Endothelial cell of umbilical vein (primary cell): ENCODE measurements around the gene CYP11A1. TPM values are rescaled to one million over a fixed set of nuclear protein-coding genes. Genes with fewer than 3 reads are reported as not detected.

Experiments
- BruUV-seq: library from RNA; stranded (reverse); fragments of 400-500 nt; replicated peaks from 2 replicates; lab custom pipeline; 2021; lab: Mats Ljungman, UMichigan
- CTCF ChIA-PET: fragments of 300-600, 350-600 bp; sonication (Branson Sonifier 250); formaldehyde crosslinking; loops from one replicate; lab custom pipeline; 2021; ENCODE audit warnings: antibody characterized with exemption, inconsistent platforms; lab: Charles Lee
- POLR2A ChIA-PET: fragments of 300-600, 350-600 bp; sonication (Branson Sonifier 250); formaldehyde crosslinking; loops from one replicate; lab custom pipeline; 2021; ENCODE audit warnings: antibody characterized with exemption, inconsistent platforms; lab: Charles Lee
- DNase-seq: peaks from one replicate; pipeline ENCODE4 v3.0.0-alpha.2; 2011; ENCODE audit warnings: low read depth, low spot score
- FAIRE-seq: peaks from 2 replicates; lab custom pipeline; 2011; peaks lifted over from hg19 to GRCh38; lab: Jason Lieb, UNC
- H2AFZ ChIP-seq: 2 replicates; pipeline ENCODE4 v1.6.0; 2012; ENCODE audit warnings: low read depth, low read length, control low read depth, inconsistent platforms
- H3K27ac ChIP-seq: 2 replicates; pipeline ENCODE4 v1.5.1; 2011; ENCODE audit warnings: low read depth, mild to moderate bottlenecking, control low read depth, low read length, moderate library complexity; ENCODE audit not compliant: insufficient read depth
- H3K27me3 ChIP-seq, 2 experiments: 2 replicates each; pipeline versions ENCODE4 v1.6.0 to v1.6.1; 2011; ENCODE audit warnings: low read length in 2 of 2, mixed read lengths in 1 of 2; ENCODE audit not compliant: control insufficient read depth in 2 of 2, insufficient read depth in 2 of 2
- H3K36me3 ChIP-seq, 2 experiments: 2 replicates in 1 of 2; 3 replicates in 1 of 2; pipeline ENCODE4 v1.5.1; 2011; ENCODE audit warnings: low read length in 2 of 2, mild to moderate bottlenecking in 1 of 2, moderate library complexity in 1 of 2; ENCODE audit not compliant: control insufficient read depth in 2 of 2, insufficient read depth in 2 of 2; ENCODE audit errors: extremely low read depth in 1 of 2
- H3K4me1 ChIP-seq: 3 replicates; pipeline ENCODE4 v1.5.1; 2011; ENCODE audit warnings: mild to moderate bottlenecking, low read length; ENCODE audit not compliant: control insufficient read depth, insufficient read depth; ENCODE audit errors: extremely low read depth
- H3K4me2 ChIP-seq: 2 replicates; pipeline ENCODE4 v1.6.1; 2011; ENCODE audit warnings: low read length, control low read depth, mixed read lengths; ENCODE audit not compliant: insufficient read depth
- H3K4me3 ChIP-seq, 3 experiments: fragments of 200-600 bp in 1 of 3; sonication (generic), shearing (Covaris generic) in 1 of 3; replicated peaks in 1 of 3; 2 replicates each; pipeline ENCODE4 v1.5.1; 2011 to 2016; ENCODE audit warnings: control low read depth in 3 of 3, low read length in 3 of 3, mild to moderate bottlenecking in 2 of 3, inconsistent platforms in 1 of 3, low read depth in 1 of 3, moderate library complexity in 1 of 3; ENCODE audit not compliant: insufficient read depth in 1 of 3
- H3K79me2 ChIP-seq: 2 replicates; pipeline ENCODE4 v1.6.0; 2012; ENCODE audit warnings: low read length, inconsistent platforms; ENCODE audit not compliant: control insufficient read depth, insufficient read depth
- H3K9ac ChIP-seq: replicated peaks from 2 replicates; pipeline ENCODE3; 2011; ENCODE audit warnings: low read length, control low read depth; ENCODE audit not compliant: insufficient read depth; ENCODE audit errors: extremely low read depth
- H3K9me1 ChIP-seq: replicated peaks from 3 replicates; pipeline ENCODE4 v1.6.0; 2011; ENCODE audit warnings: mild to moderate bottlenecking, low read length; ENCODE audit not compliant: control insufficient read depth, insufficient read depth; ENCODE audit errors: extremely low read depth
- H3K9me3 ChIP-seq: replicated peaks from 2 replicates; pipeline ENCODE4 v1.5.1; 2012; ENCODE audit warnings: low read length, inconsistent platforms; ENCODE audit not compliant: control insufficient read depth, insufficient read depth
- H4K20me1 ChIP-seq: replicated peaks from 2 replicates; pipeline ENCODE3; 2011; ENCODE audit warnings: mild to moderate bottlenecking, low read length; ENCODE audit not compliant: control insufficient read depth, insufficient read depth; ENCODE audit errors: extremely low read depth
- CTCF ChIP-seq, 2 donors: IDR thresholded peaks; 1 replicate in 1 of 2; 2 replicates in 1 of 2; pipeline ENCODE4 v1.5.1; 2011; ENCODE audit warnings: low read length in 2 of 2, mild to moderate bottlenecking in 2 of 2, moderate library complexity in 2 of 2, control low read depth in 1 of 2, inconsistent platforms in 1 of 2, low read depth in 1 of 2; ENCODE audit not compliant: insufficient read depth in 1 of 2; ENCODE audit errors: extremely low read depth in 1 of 2
- EZH2 ChIP-seq: IDR thresholded peaks from 2 replicates; pipeline ENCODE4 v1.6.1; 2012; ENCODE audit warnings: borderline replicate concordance, low read depth, mild to moderate bottlenecking, moderate library complexity, low read length, inconsistent platforms; ENCODE audit not compliant: severe bottlenecking
- FOS ChIP-seq: IDR thresholded peaks from 2 replicates; pipeline ENCODE4 v1.6.1; 2011; ENCODE audit warnings: mild to moderate bottlenecking, low read length, moderate library complexity, borderline replicate concordance; ENCODE audit not compliant: insufficient read depth
- GATA2 ChIP-seq: IDR thresholded peaks from 2 replicates; pipeline ENCODE4 v1.7.0; 2011; ENCODE audit warnings: low read depth, mild to moderate bottlenecking, moderate library complexity, mixed read lengths, low read length; ENCODE audit not compliant: insufficient read length, insufficient read depth
- JUN ChIP-seq: IDR thresholded peaks from 2 replicates; pipeline ENCODE4 v1.6.1; 2011; ENCODE audit warnings: borderline replicate concordance, low read depth; ENCODE audit not compliant: insufficient read length, insufficient read depth
- MAX ChIP-seq: IDR thresholded peaks from 2 replicates; pipeline ENCODE4 v1.6.1; 2011; ENCODE audit not compliant: insufficient read depth, insufficient read length
- MYC ChIP-seq: IDR thresholded peaks from one replicate; pipeline ENCODE4 v1.6.1; 2011; ENCODE audit warnings: mild to moderate bottlenecking, low read depth, low read length
- POLR2A ChIP-seq: IDR thresholded peaks from 2 replicates; pipeline ENCODE4 v1.6.1; 2012; ENCODE audit warnings: low read depth, mild to moderate bottlenecking, control low read depth, low read length
- POLR2AphosphoS5 ChIP-seq: IDR thresholded peaks from 2 replicates; pipeline ENCODE4 v1.6.1; 2012; ENCODE audit warnings: low read depth, mild to moderate bottlenecking, control low read depth, low read length, moderate library complexity; ENCODE audit not compliant: insufficient read depth
- dilution Hi-C: fragments of 300-500 bp; cut with MboI; formaldehyde crosslinking; loops from one replicate; pipeline ENCODE4 v1.15.0; 2019; ENCODE audit warnings: low sequenced_read_pairs; ENCODE audit not compliant: extremely low pct_ligation_motif_present
- intact Hi-C: fragments of 100-400 bp; cut with micrococcal nuclease; formaldehyde crosslinking; loops from one replicate; pipeline ENCODE4 v1.10.0; 2022
- polyA plus RNA-seq, 4 experiments: library from polyadenylated mRNA; depleted of rRNA in 3 of 4; stranded (reverse) in 3 of 4; unstranded in 1 of 4; fragments of >200 nt; gene quantifications; 2 replicates each; pipeline versions ENCODE4 v1.2.1 to v1.2.3, GENCODE V29; 2011 to 2012; ENCODE audit warnings: missing spikeins in 1 of 4
- total RNA-seq: library from RNA; stranded (reverse); gene quantifications from 2 replicates; pipeline ENCODE4 v1.2.3, GENCODE V29; 2021

The CYP11A1 gene
- total and polyA plus RNA-seq, 2 donors (not counting 3 experiments of a cell fraction or from before 2014, with no cell fraction given), result 0.08 TPM; not detected in 1

GRCh38 chr15:74414081-74414580, 46.7 kb upstream of the CYP11A1 start:
- no peaks in the 10 kb centered on the region for H3K79me2 ChIP-seq
- no peak overlapping the region for H2AFZ ChIP-seq
- dilution Hi-C loops, result no loop called here
- H3K9me3 ChIP-seq, result no peaks in the 10 kb centered on the region
- TF ChIP-seq POLR2AphosphoS5 (no peak), MYC (no peak), JUN (no peak), MAX (no peak), EZH2 (no peak), POLR2A (no peak), CTCF (IDR thresholded peaks at IDR 0.05; ENCODE audit: extremely low read depth in 1 of 2, insufficient read depth in 1 of 2, low read depth in 1 of 2, low read length in 2 of 2) (no peak), GATA2 (no peak), FOS (no peak)
- H3K36me3 ChIP-seq, result no peaks in the 10 kb centered on the region
- H3K4me3 ChIP-seq, result no peak overlapping the region
- no peaks in the 10 kb centered on the region for H4K20me1 ChIP-seq
- BruUV-seq, result no TSS peak
- no peak overlapping the region for H3K4me2 ChIP-seq
- H3K27me3 ChIP-seq, result no peaks in the 10 kb centered on the region
- FAIRE-seq, result no peak
- H3K27ac ChIP-seq, result no peak overlapping the region
- POLR2A ChIA-PET, result no interaction called here
- no peaks in the 10 kb centered on the region for H3K9me1 ChIP-seq
- intact Hi-C loops, result no loop called here
- DNase-seq, result no peak
- no peak overlapping the region for H3K9ac ChIP-seq
- no peaks in the 10 kb centered on the region for H3K4me1 ChIP-seq
- CTCF ChIA-PET, result no interaction called here
